ENCODE results near the gene PHAX. TPM values are rescaled to one million over a fixed set of nuclear protein-coding genes. Genes with fewer than 3 reads are reported as not detected.
"Not testable (repeated sequence)": the region's sequence is repeated elsewhere in the genome, so short reads cannot be mapped to it uniquely, and the experiment has no call there.

Gene PHAX, protein sequence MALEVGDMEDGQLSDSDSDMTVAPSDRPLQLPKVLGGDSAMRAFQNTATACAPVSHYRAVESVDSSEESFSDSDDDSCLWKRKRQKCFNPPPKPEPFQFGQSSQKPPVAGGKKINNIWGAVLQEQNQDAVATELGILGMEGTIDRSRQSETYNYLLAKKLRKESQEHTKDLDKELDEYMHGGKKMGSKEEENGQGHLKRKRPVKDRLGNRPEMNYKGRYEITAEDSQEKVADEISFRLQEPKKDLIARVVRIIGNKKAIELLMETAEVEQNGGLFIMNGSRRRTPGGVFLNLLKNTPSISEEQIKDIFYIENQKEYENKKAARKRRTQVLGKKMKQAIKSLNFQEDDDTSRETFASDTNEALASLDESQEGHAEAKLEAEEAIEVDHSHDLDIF
- 18.3 TPM for total RNA-seq

DNA sequence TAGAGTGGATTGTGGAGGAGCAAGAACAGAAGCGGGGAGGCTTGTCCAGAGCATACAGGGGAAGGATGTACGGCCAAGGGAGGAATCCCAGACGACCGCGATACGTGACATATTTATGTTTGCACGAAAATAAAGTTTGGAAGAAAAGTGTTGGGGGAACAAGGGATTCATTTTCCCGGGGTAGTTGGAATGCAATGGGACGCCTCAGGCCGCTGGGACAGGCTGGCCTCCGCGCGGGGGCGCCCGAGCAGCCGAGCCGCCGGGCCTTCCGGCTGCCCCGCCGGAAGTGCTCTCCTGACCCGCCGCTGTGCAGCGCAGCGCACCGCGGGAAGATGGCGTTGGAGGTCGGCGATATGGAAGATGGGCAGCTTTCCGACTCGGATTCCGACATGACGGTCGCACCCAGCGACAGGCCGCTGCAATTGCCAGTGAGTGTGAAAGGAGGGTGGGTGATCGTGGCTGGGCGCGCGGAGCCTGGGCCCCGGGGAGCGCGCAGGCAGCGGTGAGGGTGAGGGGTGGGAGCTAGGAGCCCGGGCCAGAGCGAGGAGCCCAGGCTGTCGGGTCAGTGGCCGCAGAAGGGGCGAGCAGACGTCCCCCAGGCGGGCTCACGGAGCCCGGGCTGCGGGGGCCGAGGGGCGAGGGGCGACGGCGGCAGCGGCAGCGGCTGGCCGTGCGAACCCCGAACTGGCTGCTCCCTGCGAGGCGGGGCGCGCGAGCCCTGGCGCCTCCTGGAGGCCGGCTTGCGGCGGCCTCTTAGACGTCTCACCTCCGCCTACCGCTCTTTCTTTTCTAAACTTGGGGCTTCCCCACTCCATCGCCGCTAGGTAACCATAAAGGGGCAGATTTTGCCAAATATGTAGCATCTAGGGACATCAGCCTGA lies at the start of gene PHAX:
PHAX (plus strand) TSS at position 317 of the 881 bp plus-strand sequence; CDS start at position 333, 16 bp downstream.
- DNase-seq (ENCODE audit: low read depth in 2 of 3, low spot score in 2 of 3), result peak; percentile 64 to 81 (median 76)

DNA sequence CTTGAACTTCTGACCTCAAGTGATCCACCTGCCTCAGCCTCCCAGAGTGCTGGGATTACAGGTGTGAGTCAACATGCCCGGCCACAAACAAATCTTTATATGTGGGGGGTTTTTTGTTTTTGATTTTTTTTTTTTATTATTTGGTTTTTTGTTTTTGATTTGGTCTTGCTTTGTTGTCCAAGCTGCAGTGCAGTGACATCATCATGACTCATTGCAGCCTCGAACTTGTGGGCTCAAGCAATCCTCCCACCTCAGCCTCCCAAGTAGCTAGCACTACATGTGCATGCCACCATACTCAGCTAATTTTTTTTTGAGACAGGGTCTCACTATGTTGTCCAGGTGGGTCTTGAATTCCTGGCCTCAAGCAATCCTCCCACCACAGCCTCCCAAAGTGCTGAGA lies 48.1 kb upstream of the PHAX start:
- DNase-seq (ENCODE audit: low read depth in 2 of 3, low spot score in 2 of 3), result no peak

DNA sequence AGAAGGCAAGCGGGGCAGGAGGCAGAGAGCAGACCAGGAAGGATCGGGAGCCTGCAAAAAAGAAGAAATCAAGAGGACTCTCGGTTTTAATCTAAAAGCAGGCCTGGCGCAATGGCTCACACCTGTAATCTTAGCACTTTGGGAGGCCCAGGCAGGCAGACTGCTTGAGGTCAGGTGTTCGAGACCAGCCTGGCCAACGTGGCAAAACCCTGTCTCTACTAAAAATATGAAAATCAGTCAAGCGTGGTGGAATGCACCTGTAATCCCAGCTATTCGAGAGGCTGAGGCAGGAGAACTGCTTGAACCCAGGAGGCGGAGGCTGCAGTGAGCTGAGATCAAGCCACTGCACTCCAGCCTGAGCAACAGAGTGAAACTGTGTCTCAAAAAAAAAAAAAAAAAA lies 45.6 kb upstream of the PHAX start:
- DNase-seq (ENCODE audit: low read depth in 2 of 3, low spot score in 2 of 3), result not testable (repeated sequence)

- no peak for DNase-seq (ENCODE audit: low read depth in 2 of 3, low spot score in 2 of 3)
Measured at GRCh38 chr5:126561908-126562307, 38.8 kb upstream of the PHAX start.

GRCh38 chr5:126562823-126563222 lies 37.9 kb upstream of the PHAX start:
- no peak for DNase-seq (ENCODE audit: low read depth in 2 of 3, low spot score in 2 of 3)

GRCh38 chr5:126568206-126568755 lies 32.5 kb upstream of the PHAX start:
- DNase-seq (ENCODE audit: low read depth in 2 of 3, low spot score in 2 of 3), result no peak

DNA sequence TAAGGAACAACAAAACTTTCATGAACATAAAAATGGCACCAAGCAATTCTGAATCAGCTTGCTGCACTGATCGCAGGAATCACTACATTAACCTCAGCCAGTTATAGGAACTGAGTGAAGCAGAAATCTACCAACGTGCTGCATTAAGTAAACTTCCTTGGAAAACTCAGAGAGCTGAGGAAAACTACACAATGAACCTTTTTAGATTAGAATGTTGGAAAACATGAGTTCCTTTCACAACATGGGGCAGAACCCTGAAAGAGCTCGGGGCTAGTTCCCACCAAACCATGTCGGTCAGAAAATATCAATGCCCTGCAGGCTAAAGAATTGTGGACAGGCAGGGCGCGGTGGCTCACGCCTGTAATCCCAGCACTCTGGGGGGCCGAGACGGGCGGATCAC lies 25.1 kb upstream of the PHAX start:
- DNase-seq (ENCODE audit: low read depth in 2 of 3, low spot score in 2 of 3), result no peak

GRCh38 chr5:126576974-126577373 lies 23.8 kb upstream of the PHAX start:
- DNase-seq (ENCODE audit: low read depth in 2 of 3, low spot score in 2 of 3), result no peak

GRCh38 chr5:126577415-126577814 lies 23.3 kb upstream of the PHAX start:
- no peak for DNase-seq (ENCODE audit: low read depth in 2 of 3, low spot score in 2 of 3)

GRCh38 chr5:126579716-126580115 lies 21.0 kb upstream of the PHAX start:
- no peak for DNase-seq (ENCODE audit: low read depth in 2 of 3, low spot score in 2 of 3)

DNA sequence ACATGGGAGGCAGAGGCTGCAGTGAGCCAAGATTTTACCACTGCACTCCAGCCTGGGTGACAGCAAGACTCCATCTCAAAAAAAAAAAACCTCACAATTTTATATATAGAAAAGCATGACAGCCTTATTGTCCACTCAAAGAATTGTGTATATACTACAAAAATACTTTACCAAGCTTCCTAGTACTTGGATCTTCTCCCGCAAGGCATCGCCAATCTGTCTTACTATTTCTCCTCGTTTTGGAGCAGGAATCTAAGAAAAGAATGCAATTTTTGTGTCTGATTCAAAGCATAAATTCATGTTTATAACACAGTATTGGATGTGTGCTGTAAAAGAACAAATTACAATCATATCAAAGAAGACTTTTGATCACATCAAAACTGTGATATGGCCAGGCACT lies 17.0 kb upstream of the PHAX start:
- DNase-seq (ENCODE audit: low read depth in 2 of 3, low spot score in 2 of 3), result no peak

GRCh38 chr5:126587551-126588390 lies 13.0 kb upstream of the PHAX start:
- no peak for DNase-seq (ENCODE audit: low read depth in 2 of 3, low spot score in 2 of 3)

DNA sequence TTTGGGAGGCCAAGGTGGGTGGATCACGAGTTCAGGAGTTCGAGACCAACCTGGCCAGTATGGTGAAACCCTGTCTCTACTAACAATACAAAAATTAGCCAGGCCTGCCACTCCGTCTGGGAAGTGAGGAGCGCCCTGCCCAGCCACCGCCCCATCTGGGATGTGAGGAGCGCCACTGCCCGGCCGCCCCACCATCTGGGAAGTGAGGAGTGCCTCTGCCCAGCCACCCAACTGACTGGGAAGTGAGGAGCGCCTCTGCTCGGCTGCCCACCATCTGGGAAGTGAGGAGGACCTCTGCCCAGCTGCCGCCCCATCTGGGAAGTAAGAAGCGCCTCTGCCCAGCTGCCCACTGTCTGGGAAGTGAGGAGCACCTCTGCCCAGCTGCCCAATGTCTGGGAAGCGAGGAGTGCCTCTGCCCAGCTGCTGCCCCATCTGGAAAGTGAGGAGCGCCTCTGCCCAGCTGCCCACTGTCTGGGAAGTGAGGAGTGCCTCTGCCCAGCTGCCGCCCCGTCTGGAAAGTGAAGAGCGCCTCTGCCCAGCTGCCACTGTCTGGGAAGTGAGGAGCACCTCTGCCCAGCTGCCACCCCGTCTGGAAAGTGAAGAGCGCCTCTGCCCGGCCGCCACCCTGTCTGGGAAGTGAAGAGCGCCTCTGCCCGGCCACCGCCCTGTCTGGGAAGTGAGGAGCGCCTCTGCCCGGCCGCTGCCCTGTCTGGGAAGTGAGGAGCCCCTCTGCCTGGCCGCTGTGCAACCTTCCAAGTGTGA lies 11.0 kb upstream of the PHAX start:
- DNase-seq (ENCODE audit: low read depth in 2 of 3, low spot score in 2 of 3), result no peak

DNA sequence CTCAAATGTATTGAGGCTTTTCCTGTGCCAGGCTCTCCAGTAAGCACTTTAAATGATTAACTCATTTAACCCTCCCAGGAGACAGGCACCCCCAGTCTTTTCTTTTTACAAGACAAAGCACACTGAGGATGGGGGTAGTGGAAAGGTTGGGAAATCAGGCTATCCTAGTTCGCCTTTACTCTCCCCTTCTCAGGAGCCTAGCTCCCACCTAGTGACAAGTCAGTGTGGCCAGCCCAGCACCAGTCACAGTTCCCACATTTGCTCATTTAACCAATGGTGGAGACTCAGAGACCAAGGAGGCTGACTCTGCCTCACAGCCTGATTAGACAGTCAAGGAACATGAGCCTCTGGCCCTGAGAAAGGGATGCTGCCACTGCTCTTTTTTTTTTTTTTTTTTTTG lies 9.2 kb upstream of the PHAX start:
- DNase-seq (ENCODE audit: low read depth in 2 of 3, low spot score in 2 of 3), result no peak

DNA sequence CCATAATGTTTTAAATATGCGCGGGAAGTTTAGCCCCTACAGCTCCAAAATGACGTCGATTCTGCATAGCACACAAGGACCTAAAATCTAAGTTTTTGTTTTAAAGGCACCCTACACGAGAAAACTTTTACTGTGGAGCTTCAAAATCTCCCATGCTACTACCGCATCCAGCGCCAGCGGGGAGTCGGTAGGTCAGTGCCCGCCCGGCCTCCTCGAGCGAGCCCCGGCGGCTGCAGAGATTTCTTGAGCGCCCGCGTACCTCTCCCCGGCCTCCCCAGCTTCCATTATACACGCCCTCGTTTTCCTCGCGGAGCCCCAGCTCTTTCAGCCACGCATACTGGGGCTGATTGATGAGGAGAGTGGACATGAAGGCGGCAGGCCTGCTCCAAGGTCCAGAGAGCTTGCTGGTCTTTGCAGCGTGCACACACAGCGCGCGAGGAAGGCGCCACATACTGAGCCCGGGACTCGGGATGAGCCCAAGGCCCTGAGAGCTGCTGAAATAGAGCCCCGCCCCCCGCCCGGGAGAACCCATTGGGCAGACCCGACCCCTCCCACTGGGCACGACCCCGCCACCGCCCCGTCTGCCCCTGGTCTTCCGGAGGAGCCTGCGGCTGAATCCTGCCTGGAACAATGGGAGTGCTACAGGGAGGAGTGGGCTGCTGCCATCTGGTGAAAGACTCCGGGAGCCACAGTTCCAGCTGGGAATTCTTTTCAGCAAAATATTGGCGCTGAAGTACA lies 5.8 kb upstream of the PHAX start, which contains the start of gene ALDH7A1:
ALDH7A1 (minus strand) TSS at position 472 of the 738 bp plus-strand sequence; CDS start at position 451, 21 bp downstream.
- DNase-seq (ENCODE audit: low read depth in 2 of 3, low spot score in 2 of 3), result peak in 2 of 3 donors; percentile 73 to 76

GRCh38 chr5:126595486-126596083 lies 5.2 kb upstream of the PHAX start:
- DNase-seq (ENCODE audit: low read depth in 2 of 3, low spot score in 2 of 3), result no peak

GRCh38 chr5:126597156-126597555 lies 3.6 kb upstream of the PHAX start:
- no peak for DNase-seq (ENCODE audit: low read depth in 2 of 3, low spot score in 2 of 3)

- DNase-seq (ENCODE audit: low read depth in 2 of 3, low spot score in 2 of 3), result no peak
Measured at GRCh38 chr5:126599499-126599898, 1.2 kb upstream of the PHAX start.
